Activated gamma-delta T cell (primary cell): Measurements from ENCODE around the gene PPFIBP1.
"Not testable (repeated sequence)": the region's sequence is repeated elsewhere in the genome, so short reads cannot be mapped to it uniquely, and the experiment has no call there.

Experiments used
- DNase-seq: peaks from one replicate; lab custom pipeline; 2025; lab: John Stamatoyannopoulos, UW

Gene PPFIBP1

GRCh38 chr12:27627123-27627852 is 103.3 kb downstream of the PPFIBP1 start:
- DNase-seq: no peak

DNA sequence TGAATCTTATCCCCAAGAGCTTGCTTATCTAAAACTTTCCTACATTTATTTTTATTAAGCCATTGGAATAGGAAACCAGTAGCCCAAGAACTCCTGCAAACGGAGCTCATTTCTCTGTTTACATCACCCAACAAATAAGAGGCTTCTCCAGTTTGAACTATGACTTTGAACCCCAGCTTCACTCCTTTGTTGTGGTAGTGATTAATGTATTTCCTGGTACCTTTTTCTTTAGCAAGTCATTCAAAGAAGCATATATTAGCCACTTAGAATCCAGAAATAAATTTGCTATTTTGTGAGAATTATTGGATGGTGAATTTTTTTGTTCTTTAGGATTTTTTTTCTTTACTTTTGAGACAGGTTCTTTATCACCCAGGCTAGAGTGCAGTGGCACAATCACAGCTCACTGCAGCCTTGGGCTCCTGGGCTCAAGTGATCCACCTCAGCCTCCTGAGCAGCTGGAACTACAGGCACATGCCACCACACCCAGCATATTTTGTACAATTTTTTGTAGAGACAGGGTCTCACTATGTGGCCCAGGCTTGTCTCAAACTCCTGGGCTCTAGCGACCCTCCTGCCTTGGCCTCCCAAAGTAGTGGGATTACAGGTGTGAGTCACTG is 104.0 kb downstream of the PPFIBP1 start:
- DNase-seq: not testable (repeated sequence)

GRCh38 chr12:27630219-27630618 is 106.2 kb downstream of the PPFIBP1 start:
- DNase-seq: not testable (repeated sequence)

GRCh38 chr12:27631365-27631764 is 107.4 kb downstream of the PPFIBP1 start:
- no peak for DNase-seq

GRCh38 chr12:27631813-27632491 is 107.9 kb downstream of the PPFIBP1 start:
- DNase-seq: no peak

- no peak for DNase-seq
Measured at GRCh38 chr12:27635349-27635972, 111.5 kb downstream of the PPFIBP1 start.

GRCh38 chr12:27636569-27636968 is 112.6 kb downstream of the PPFIBP1 start:
- not testable (repeated sequence) for DNase-seq

DNA sequence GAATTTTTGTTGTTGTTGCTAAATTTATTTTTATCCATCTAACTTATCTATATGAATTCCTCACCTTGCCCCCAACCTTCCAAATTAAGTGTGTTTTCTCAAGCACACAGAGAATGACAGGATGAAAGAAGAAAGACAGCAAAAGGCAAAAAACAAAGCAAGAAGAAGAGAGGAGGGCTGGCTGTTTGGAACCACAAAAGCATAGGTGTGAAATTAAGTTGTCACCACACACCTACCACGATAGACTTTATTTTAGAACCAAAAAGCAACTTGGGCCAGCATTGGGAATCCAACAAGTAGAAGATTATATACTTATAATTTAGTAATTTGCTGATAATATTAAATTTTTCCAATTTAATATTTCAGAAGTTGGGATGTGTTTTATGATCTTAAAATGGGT is 113.5 kb downstream of the PPFIBP1 start:
- no peak for DNase-seq

- DNase-seq: no peak
Measured at GRCh38 chr12:27639265-27639664, 115.3 kb downstream of the PPFIBP1 start.

DNA sequence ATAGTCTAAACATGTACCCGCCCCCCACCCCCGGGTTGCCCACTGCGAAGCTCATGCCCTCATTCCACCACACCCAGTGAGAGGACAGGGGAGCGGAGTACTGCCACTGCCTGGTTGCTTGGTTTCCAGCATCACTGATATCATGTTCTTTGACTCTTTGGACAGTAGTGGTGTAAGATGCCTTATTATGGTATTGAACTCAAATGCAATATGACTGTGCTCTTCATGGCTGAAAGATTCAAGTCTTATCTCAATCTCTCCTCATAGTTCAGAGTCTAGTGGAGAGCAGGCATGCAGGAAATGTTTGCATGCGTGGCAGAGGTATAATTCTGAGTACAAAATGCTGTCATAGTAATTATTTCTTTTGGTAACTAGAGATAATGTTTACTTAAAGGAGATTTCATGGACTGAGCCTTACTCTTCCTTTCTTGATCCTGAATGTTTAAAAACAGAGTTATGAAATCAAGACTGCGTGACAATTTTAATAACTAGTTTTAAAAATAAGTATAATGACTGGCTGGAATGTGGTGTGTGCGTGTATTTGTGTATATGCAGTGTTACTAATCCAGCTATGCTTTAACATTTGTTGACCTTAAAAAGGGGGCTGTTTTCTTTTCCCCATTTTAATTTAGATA is 116.7 kb downstream of the PPFIBP1 start:
- DNase-seq: not testable (repeated sequence)

GRCh38 chr12:27642361-27642760 is 118.4 kb downstream of the PPFIBP1 start:
- not testable (repeated sequence) for DNase-seq

GRCh38 chr12:27642892-27643291 is 118.9 kb downstream of the PPFIBP1 start:
- not testable (repeated sequence) for DNase-seq

- DNase-seq: no peak
Measured at GRCh38 chr12:27644158-27644845, 120.3 kb downstream of the PPFIBP1 start.

GRCh38 chr12:27645671-27646070 is 121.7 kb downstream of the PPFIBP1 start:
- DNase-seq: no peak

GRCh38 chr12:27646149-27646548 is 122.1 kb downstream of the PPFIBP1 start:
- DNase-seq: no peak

DNA sequence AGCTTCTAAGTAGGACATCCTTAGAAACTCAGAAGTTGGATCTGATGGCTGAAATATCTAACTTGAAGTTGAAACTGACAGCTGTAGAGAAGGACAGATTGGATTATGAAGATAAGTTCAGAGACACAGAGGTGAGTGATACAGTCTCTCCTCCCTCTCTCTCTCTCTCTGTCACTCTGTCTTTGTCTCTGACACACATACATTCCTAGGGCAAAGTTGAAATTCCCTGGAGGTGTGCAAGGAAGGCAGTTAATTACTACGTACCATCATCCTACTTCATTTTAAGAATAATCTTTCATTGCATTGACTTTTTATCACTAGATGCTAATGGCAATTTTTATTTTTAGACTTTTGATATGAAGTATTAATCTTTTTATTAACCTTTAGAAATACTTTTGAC is 126.0 kb downstream of the PPFIBP1 start:
- no peak for DNase-seq

DNA sequence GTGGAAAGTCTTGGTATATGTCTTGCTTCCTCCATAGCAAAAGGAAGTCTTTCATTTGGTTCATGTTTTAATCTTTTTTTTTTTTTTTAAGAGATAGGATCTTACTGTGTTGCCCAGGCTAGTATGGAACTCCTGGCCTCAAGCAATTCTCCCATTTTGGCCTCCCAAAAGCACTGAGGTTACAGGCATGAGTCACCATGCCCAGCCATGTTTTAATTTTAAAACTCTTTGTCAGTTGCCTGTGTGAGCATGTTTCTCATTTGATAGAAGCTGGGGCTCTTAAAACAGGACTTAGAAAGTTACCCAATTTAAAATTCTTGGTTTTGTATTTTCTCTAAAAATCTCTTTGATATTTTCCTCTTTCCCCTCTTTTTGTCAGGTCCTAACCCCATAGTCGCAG is 127.2 kb downstream of the PPFIBP1 start:
- no peak for DNase-seq

DNA sequence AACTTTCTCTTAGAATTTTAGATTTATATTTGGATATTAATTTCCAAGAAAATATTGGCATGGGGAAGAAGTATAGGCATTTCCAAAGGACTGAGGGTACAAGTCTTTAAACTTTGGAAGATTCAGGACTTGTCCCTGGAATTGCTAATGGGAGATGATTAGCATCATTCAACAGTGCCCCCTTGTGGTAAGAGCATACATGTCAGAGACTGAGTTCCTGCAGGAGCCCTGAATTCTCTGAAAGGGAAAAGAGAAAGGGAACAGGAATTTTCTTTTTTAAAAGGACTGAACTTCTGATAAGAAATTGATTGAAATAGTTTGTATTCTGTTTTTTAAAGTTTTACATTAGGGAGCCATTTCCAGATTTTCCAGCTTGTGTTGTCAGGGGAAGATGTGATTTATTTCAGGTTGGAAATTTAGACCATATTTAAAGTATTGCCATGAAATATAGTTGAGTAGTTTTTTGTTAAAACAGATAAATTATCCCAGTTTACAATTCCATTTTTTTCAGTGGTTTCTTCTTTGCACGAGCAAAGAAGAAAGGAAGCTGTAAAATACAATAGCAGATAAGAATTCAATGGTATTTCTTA is 128.3 kb downstream of the PPFIBP1 start:
- no peak for DNase-seq

- DNase-seq: no peak
Measured at GRCh38 chr12:27653661-27654060, 129.7 kb downstream of the PPFIBP1 start.

DNA sequence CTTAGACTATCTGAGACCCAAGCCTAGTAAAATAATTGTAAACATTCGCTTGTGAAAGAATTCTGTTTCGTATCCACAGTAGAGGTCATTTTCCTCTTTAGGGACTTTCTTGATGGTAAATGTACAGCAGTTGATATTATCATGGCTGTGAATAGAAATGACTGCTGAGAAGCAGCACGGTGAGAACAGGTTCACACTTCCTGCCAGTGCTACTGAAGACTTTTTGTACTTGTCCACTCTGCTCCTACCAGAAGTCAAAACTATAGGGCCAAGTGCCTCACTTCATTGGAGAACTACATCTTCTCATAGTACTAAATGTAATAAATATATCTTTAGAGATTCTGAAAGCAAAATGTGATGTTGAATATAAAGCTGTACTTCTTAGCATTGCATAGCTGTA is 131.5 kb downstream of the PPFIBP1 start:
- not testable (repeated sequence) for DNase-seq

GRCh38 chr12:27657296-27657695 is 133.3 kb downstream of the PPFIBP1 start:
- no peak for DNase-seq
